GM12878 (cell line): Measurements from ENCODE around the gene ZNF140. TPM values are rescaled to one million over a fixed set of nuclear protein-coding genes. Genes with fewer than 3 reads are reported as not detected.
A peak's percentile ranks its signal among the peaks of the same experiment; 100 is the strongest.

Source experiments
- ATAC-seq: fragments of 200-7000 bp; cut with Tn5 transposase; 3 replicates; pipeline ENCODE4 v1.9.1; 2020; ENCODE audit warnings: mild to moderate bottlenecking, moderate library complexity
- BruUV-seq: library from RNA; stranded (reverse); fragments of 400-500 nt; replicated peaks from 2 replicates; lab custom pipeline; 2021; lab: Mats Ljungman, UMichigan
- CTCF ChIA-PET: fragments of 300-600 bp; sonication (Branson Sonifier 250); formaldehyde crosslinking; extraction: SDS; loops from one replicate; lab custom pipeline; 2021; ENCODE audit warnings: inconsistent platforms; lab: Yijun Ruan, JAX
- POLR2A ChIA-PET: fragments of 350-600 bp; formaldehyde crosslinking; extraction: SDS; loops from one replicate; lab custom pipeline; 2021; ENCODE audit warnings: inconsistent platforms; lab: Charles Lee
- RAD21 ChIA-PET: fragments of 300-600 bp; sonication (Branson Sonifier 250); formaldehyde crosslinking; loops from one replicate; lab custom pipeline; 2023; ENCODE audit warnings: antibody characterized with exemption; ENCODE audit not compliant: unreplicated experiment; lab: Charles Lee
- SMC1A ChIA-PET: fragments of 300-600 bp; sonication (Branson Sonifier 250); formaldehyde crosslinking; loops from one replicate; lab custom pipeline; 2023; ENCODE audit not compliant: unreplicated experiment, uncharacterized antibody; lab: Charles Lee
- DNase-seq: peaks from one replicate; pipeline ENCODE4 v3.0.0-alpha.2; 2011; ENCODE audit warnings: low read depth, low spot score
- FAIRE-seq: peaks from 3 replicates; lab custom pipeline; 2011; peaks lifted over from hg19 to GRCh38; lab: Jason Lieb, UNC
- H2AFZ ChIP-seq: 2 replicates; pipeline ENCODE4 v1.6.0; 2011; ENCODE audit warnings: low read depth, low read length, control low read depth; ENCODE audit not compliant: control insufficient read depth
- H3K27ac ChIP-seq: 2 replicates; pipeline ENCODE4 v1.5.1; 2011; ENCODE audit warnings: control low read depth; ENCODE audit not compliant: control insufficient read depth, insufficient read depth
- H3K27me3 ChIP-seq, 2 experiments: replicated peaks in 1 of 2; 2 replicates each; pipeline versions ENCODE4 v1.6.0 to v1.6.1; 2011; ENCODE audit warnings: low read length in 1 of 2; ENCODE audit not compliant: control insufficient read depth in 2 of 2, insufficient read depth in 2 of 2
- H3K36me3 ChIP-seq, 2 experiments: 2 replicates each; pipeline ENCODE4 v1.5.1; 2011; ENCODE audit warnings: low read length in 1 of 2; ENCODE audit not compliant: control insufficient read depth in 2 of 2, insufficient read depth in 2 of 2
- H3K4me1 ChIP-seq: 2 replicates; pipeline ENCODE4 v1.6.1; 2011; ENCODE audit warnings: mild to moderate bottlenecking, low read length, moderate library complexity, mixed read lengths; ENCODE audit not compliant: control insufficient read depth, insufficient read depth
- H3K4me2 ChIP-seq: 2 replicates; pipeline ENCODE4 v1.6.0; 2011; ENCODE audit warnings: control low read depth; ENCODE audit not compliant: control insufficient read depth, insufficient read depth
- H3K4me3 ChIP-seq: fragments of 200-600 bp; sonication (generic); 2 replicates; pipeline ENCODE4 v1.5.1; 2016
- H3K79me2 ChIP-seq: 2 replicates; pipeline ENCODE4 v1.6.0; 2011; ENCODE audit warnings: low read length; ENCODE audit not compliant: control insufficient read depth, insufficient read depth
- H3K9ac ChIP-seq: 2 replicates; pipeline ENCODE4 v1.8.0; 2011; ENCODE audit warnings: low read length, control low read depth, mixed read lengths; ENCODE audit not compliant: control insufficient read depth, insufficient read depth
- H3K9me3 ChIP-seq: replicated peaks from 3 replicates; pipeline ENCODE4 v1.5.1; 2011; ENCODE audit warnings: mild to moderate bottlenecking, low read length; ENCODE audit not compliant: control insufficient read depth, insufficient read depth
- H4K20me1 ChIP-seq: 2 replicates; pipeline ENCODE4 v1.6.0; 2011; ENCODE audit not compliant: control insufficient read depth, insufficient read depth
- ASH2L ChIP-seq: fragments of 300-600, 200-600 bp; sonication (generic); IDR thresholded peaks from 2 replicates; pipeline ENCODE4 v1.6.1; 2017; ENCODE audit warnings: low read depth, mild to moderate bottlenecking, borderline replicate concordance
- ATF7 ChIP-seq: fragments of 450-650 bp; IDR thresholded peaks from 2 replicates; pipeline ENCODE4 v1.6.1; 2016; ENCODE audit warnings: low read depth, mild to moderate bottlenecking
- CREB1 ChIP-seq: IDR thresholded peaks from 2 replicates; pipeline ENCODE4 v1.6.1; 2012; ENCODE audit warnings: low read depth, mild to moderate bottlenecking, inconsistent platforms
- ESRRA ChIP-seq: IDR thresholded peaks from 2 replicates; pipeline ENCODE4 v1.6.1; 2012; ENCODE audit warnings: mild to moderate bottlenecking, low read length, improper control_type of control experiment
- GABPA ChIP-seq: IDR thresholded peaks from 2 replicates; pipeline ENCODE4 v1.6.1; 2014; ENCODE audit warnings: antibody characterized with exemption, low read depth, mild to moderate bottlenecking, inconsistent platforms
- IKZF1 ChIP-seq: fragments of 450-650 bp; conservative IDR thresholded peaks from 2 replicates; pipeline ENCODE4 v1.6.1; 2017; ENCODE audit warnings: antibody characterized with exemption, mild to moderate bottlenecking
- LARP7 ChIP-seq: fragments of 450-650 bp; IDR thresholded peaks from 2 replicates; pipeline ENCODE4 v1.6.1; 2017; ENCODE audit warnings: mild to moderate bottlenecking
- MXI1 ChIP-seq: fragments of 150-350 bp; IDR thresholded peaks from 2 replicates; pipeline ENCODE4 v1.6.1; 2011; ENCODE audit warnings: low read depth, mild to moderate bottlenecking, inconsistent platforms, low read length, improper control_type of control experiment
- NR2C1 ChIP-seq: fragments of 450-650 bp; IDR thresholded peaks from 2 replicates; pipeline ENCODE4 v1.6.1; 2017; ENCODE audit warnings: antibody characterized with exemption, mild to moderate bottlenecking, moderate library complexity
- NR2F1 ChIP-seq: fragments of 450-650 bp; conservative IDR thresholded peaks from 2 replicates; pipeline ENCODE4 v1.6.1; 2017; ENCODE audit warnings: mild to moderate bottlenecking
- PAX5 ChIP-seq: IDR thresholded peaks from 2 replicates; pipeline ENCODE4 v1.6.1; 2011; ENCODE audit warnings: low read depth, low read length, borderline replicate concordance
- PBX3 ChIP-seq: IDR thresholded peaks from 2 replicates; pipeline ENCODE4 v1.6.1; 2011; ENCODE audit warnings: mild to moderate bottlenecking, low read depth, low read length, moderate library complexity; ENCODE audit not compliant: insufficient replicate concordance
- POLR2AphosphoS5 ChIP-seq: IDR thresholded peaks from 2 replicates; pipeline ENCODE4 v1.6.1; 2011; ENCODE audit warnings: mild to moderate bottlenecking, low read length, inconsistent platforms
- RELB ChIP-seq: fragments of 450-650 bp; IDR thresholded peaks from 2 replicates; pipeline ENCODE4 v1.6.1; 2017; ENCODE audit warnings: low read depth, mild to moderate bottlenecking, moderate library complexity
- RUNX3 ChIP-seq: IDR thresholded peaks from 2 replicates; pipeline ENCODE4 v1.6.1; 2012; ENCODE audit warnings: low read length, inconsistent platforms
- SIX5 ChIP-seq: IDR thresholded peaks from 2 replicates; pipeline ENCODE4 v1.6.1; 2011; ENCODE audit warnings: mild to moderate bottlenecking, low read depth, low read length, moderate library complexity; ENCODE audit not compliant: severe bottlenecking
- SMAD5 ChIP-seq: IDR thresholded peaks from 2 replicates; pipeline ENCODE4 v1.6.1; 2016; ENCODE audit warnings: antibody characterized with exemption, low read depth
- SREBF1 ChIP-seq: IDR thresholded peaks from 2 replicates; pipeline ENCODE4 v1.6.1; 2012; ENCODE audit warnings: mild to moderate bottlenecking, low read length
- TARDBP ChIP-seq: IDR thresholded peaks from 2 replicates; pipeline ENCODE4 v1.6.1; 2016; ENCODE audit warnings: borderline replicate concordance
- TCF3 ChIP-seq: IDR thresholded peaks from 2 replicates; pipeline ENCODE4 v1.6.1; 2012; ENCODE audit warnings: low read depth, mild to moderate bottlenecking, low read length, borderline replicate concordance; ENCODE audit not compliant: insufficient read depth
- YY1 ChIP-seq: IDR thresholded peaks from 2 replicates; pipeline ENCODE4 v1.6.1; 2011; ENCODE audit warnings: low read depth, mild to moderate bottlenecking, low read length
- ZNF207 ChIP-seq: fragments of 450-650 bp; IDR thresholded peaks from 2 replicates; pipeline ENCODE4 v1.6.1; 2014; ENCODE audit warnings: antibody characterized with exemption, mild to moderate bottlenecking, borderline replicate concordance
- WGBS: methylation state at CpG from one replicate; pipeline ENCODE4 v1.1.6; 2016; ENCODE audit warnings: low lambda C conversion rate; ENCODE audit not compliant: insufficient replicate concordance, insufficient coverage; ENCODE audit errors: missing lambda C conversion rate; 5-methylcytosine and 5-hydroxymethylcytosine counted together
- in situ Hi-C: fragments of 300-500 bp; cut with MboI; formaldehyde crosslinking; loops from 9 replicates; pipeline ENCODE4 v1.14.3; 2018; ENCODE audit warnings: mixed read lengths
- intact Hi-C: fragments of 100-400 bp; cut with micrococcal nuclease; formaldehyde crosslinking; loops from one replicate; pipeline ENCODE4 v1.14.2; 2022; ENCODE audit not compliant: unreplicated experiment
- polyA plus RNA-seq, 11 experiments: library from polyadenylated mRNA; depleted of rRNA in 4 of 11; unstranded in 6 of 11; stranded (reverse) in 5 of 11; fragments of >200 nt; fragmentation: Nextera tagmentation in 4 of 11; fragmentation: Illumina TruSeq in 1 of 11; extraction: Ambion mirVana in 4 of 11; extraction: Trizol in 1 of 11; gene quantifications; 1 replicate in 1 of 11; 2 replicates in 10 of 11; pipeline versions ENCODE4 v1.2.1 to v1.2.3, GENCODE V29; 2011 to 2016; ENCODE audit warnings: inconsistent platforms in 2 of 11, missing spikeins in 2 of 11, low read depth in 1 of 11
- total RNA-seq, 4 experiments: library from RNA; depleted of rRNA in 3 of 4; stranded (reverse); fragments of >200 nt in 3 of 4; fragmentation: Illumina TruSeq in 1 of 4; extraction: Trizol in 1 of 4; gene quantifications; 2 replicates each; pipeline versions ENCODE4 v1.2.1 to v1.2.3, GENCODE V29; 2013 to 2021

Gene ZNF140
- total and polyA plus RNA-seq, 10 of the 15 experiments (the other 5 are each of a cell fraction or from before 2014, with no cell fraction given) = 6.8 to 21.2 (median 14.7) TPM

GRCh38 chr12:133130038-133130807 is 49.5 kb downstream of the ZNF140 start, which contains the start of the genes ZNF10 and ZNF891:
ZNF10 (plus strand) TSS chr12:133130627; CDS start chr12:133144493, 13,866 bp downstream.
ZNF891 (minus strand) TSS chr12:133130274; CDS start chr12:133121918, 8,356 bp downstream.
- CTCF ChIA-PET = interaction anchor here (0.5 kb wide), 1 partner anchor 91 kb away, joined by 4 read pairs; no protein-coding TSS in a partner anchor
- 1% methylated on average over 74 of the region's 87 CpGs for WGBS
- peak; percentile 44 for TF ChIP-seq ATF7
- TF ChIP-seq CREB1 = peak; percentile 94
- 0 out of 2 replicates have a peak, but pooled peaks have one; percentile 45 for TF ChIP-seq ESRRA
- 0 out of 2 replicates have a peak, but pooled peaks have one; percentile 37 for TF ChIP-seq SREBF1
- TF ChIP-seq RELB = no peak
- TF ChIP-seq PBX3 = peak; percentile 1
- TF ChIP-seq MXI1 = peak; percentile 49; the same call in 1 of the 2 replicates
- TF ChIP-seq POLR2AphosphoS5 = peak; percentile 96
- peak; percentile 41; the same call in 1 of the 2 replicates for TF ChIP-seq YY1
- TF ChIP-seq SMAD5 = no peak
- TF ChIP-seq TCF3 = 0 out of 2 replicates have a peak, but pooled peaks have one; percentile 9
- TF ChIP-seq NR2F1 = no peak; the same call in 1 of the 2 replicates
- peak; percentile 21 for TF ChIP-seq RUNX3
- TF ChIP-seq ZNF207 = peak; percentile 53; the same call in 1 of the 2 replicates
- TF ChIP-seq SIX5 = peak; percentile 86
- peak; percentile 63; the same call in 1 of the 2 replicates for TF ChIP-seq TARDBP
- TF ChIP-seq GABPA = no peak
- peak; percentile 50; the same call in 1 of the 2 replicates for TF ChIP-seq ASH2L
- TF ChIP-seq IKZF1 = peak; percentile 92
- TF ChIP-seq PAX5 = 0 out of 2 replicates have a peak, but pooled peaks have one; percentile 53
- TF ChIP-seq NR2C1 = peak; percentile 55
- peak; percentile 76 for TF ChIP-seq LARP7

More at GRCh38 chr12:133130038-133130807, 49.5 kb downstream of the ZNF140 start, which contains the start of the genes ZNF10 and ZNF891:
- 0 out of 4 replicates have a peak, but pooled peaks cover 0 to 4% of the 10 kb centered on the region in 2 experiments for H3K36me3 ChIP-seq
- ChIA-PET POLR2A (interaction anchor here (0.6 kb wide), 1 partner anchor 92 kb away, joined by 4 read pairs; no protein-coding TSS in a partner anchor), RAD21 (no interaction called here), SMC1A (interaction anchor here (1.1 kb wide), 1 partner anchor 47 kb away, joined by 3 read pairs; no protein-coding TSS in a partner anchor)
- H3K27me3 ChIP-seq = no peaks in the 10 kb centered on the region
- H3K9ac ChIP-seq = peak within 1 kb of the TSS; percentile 55
- intact Hi-C loops (loop anchor here (1.0 kb wide), 1 partner anchor 50 kb away; the partner anchor contains the start of gene ZNF140), in situ Hi-C loops (no loop called here)
- DNase-seq (peak; percentile 76), ATAC-seq (peak; percentile 97), FAIRE-seq (peak; percentile 96)
- peak within 1 kb of the TSS; percentile 92 for H3K4me3 ChIP-seq
- H3K79me2 ChIP-seq = no peaks in the 10 kb centered on the region
- no peaks in the 10 kb centered on the region for H3K4me1 ChIP-seq
- H2AFZ ChIP-seq = peak within 1 kb of the TSS; percentile 81
- H4K20me1 ChIP-seq = no peaks in the 10 kb centered on the region
- H3K4me2 ChIP-seq = peak within 1 kb of the TSS; percentile 80
- H3K9me3 ChIP-seq = peaks cover 21% of the 10 kb centered on the region
- peak within 1 kb of the TSS; percentile 59 for H3K27ac ChIP-seq
- no TSS peak for BruUV-seq
